ENCODE measurements around the gene TPT1. TPM values are rescaled to one million over a fixed set of nuclear protein-coding genes. Genes with fewer than 3 reads are reported as not detected.

The TPT1 gene
- total and polyA plus RNA-seq, 2 of the 13 experiments (the other 11 are each of a cell fraction or from before 2014, with no cell fraction given), result 2,953 to 3,594 TPM

DNA sequence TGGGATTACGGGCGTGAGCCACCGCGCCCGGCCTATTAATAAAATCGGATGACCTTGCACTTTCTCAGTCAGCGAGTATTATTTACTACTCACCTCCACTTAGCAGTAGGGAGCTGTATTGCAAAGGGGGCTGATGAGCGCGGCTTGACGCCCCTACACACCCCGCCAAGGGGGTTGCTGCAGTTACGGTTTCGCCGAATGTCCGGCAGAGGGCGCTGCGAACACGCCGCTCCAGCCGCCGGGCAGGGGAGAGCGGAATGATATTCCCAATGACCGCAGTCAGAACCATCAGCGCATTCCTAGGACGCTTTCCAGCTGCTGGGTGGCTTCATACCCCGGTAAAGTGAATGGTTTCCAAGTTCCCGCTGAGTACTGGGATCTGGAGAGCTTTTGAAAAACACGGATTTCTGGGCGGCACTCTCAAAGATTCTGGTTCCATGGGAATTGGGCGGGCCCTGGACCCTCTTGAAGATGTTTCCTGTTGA is 30.0 kb upstream of the TPT1 start:
- Histone ChIP-seq H4K20me1 (ENCODE audit: insufficient read depth, low read length) (no peaks in the 10 kb centered on the region), H3K9ac (ENCODE audit: insufficient read depth, low read depth, low read length) (no peak overlapping the region), H2AFZ (ENCODE audit: low read length) (no peak overlapping the region), H3K4me3 (replicated peaks in 1 of 3; ENCODE audit: insufficient read depth in 1 of 3, low read depth in 2 of 3, low read length in 3 of 3) (no peak overlapping the region), H3K4me2 (ENCODE audit: low read depth, low read length) (no peak overlapping the region), H3K27ac (ENCODE audit: extremely low read length, insufficient read depth, low read length) (no peak overlapping the region), H3K79me2 (ENCODE audit: insufficient read depth, low read length) (no peaks in the 10 kb centered on the region), H3K9me3 (ENCODE audit: low read length) (no peaks in the 10 kb centered on the region), H3K4me1 (ENCODE audit: insufficient read depth, low read length) (peaks cover 18% of the 10 kb centered on the region), H3K27me3 (ENCODE audit: control insufficient read depth in 1 of 2, insufficient read depth in 2 of 2, low read length in 2 of 2) (no peaks in the 10 kb centered on the region), H3K36me3 (replicated peaks in 1 of 2; ENCODE audit: control insufficient read depth in 1 of 2, insufficient read depth in 2 of 2, low read length in 2 of 2) (peaks cover 2 to 11% of the 10 kb centered on the region in 2 experiments; a peak in 4 of 5 replicates)
- ATAC-seq (peak; percentile 19; the same call in 2 of the 3 replicates), FAIRE-seq (no peak), DNase-seq (ENCODE audit: low spot score) (no peak)
- BruUV-seq (replicated peaks), result no TSS peak
- POLR2A ChIA-PET, result no interaction called here
- 92% methylated on average over 28 of the region's 30 CpGs for WGBS (ENCODE audit: low lambda C conversion rate)
- intact Hi-C loops (cut with micrococcal nuclease; ENCODE audit: unreplicated experiment), result no loop called here
- in situ Hi-C loops (cut with HindIII; ENCODE audit: extremely low pct_ligation_motif_present, low pct_unique_long_range_greater_than_20kb), result no loop called here
- CTCF ChIA-PET (ENCODE audit: low intra/inter-chr PET ratio, low total read pairs), result no interaction called here
- TF ChIP-seq CREB1 (IDR thresholded peaks at IDR 0.05), result no peak
- no peak for TF ChIP-seq CREB1 (CRISPR knock-in tag; IDR thresholded peaks at IDR 0.05)
- TF ChIP-seq ZNF629 (CRISPR knock-in tag; conservative IDR thresholded peaks at IDR 0.05), result no peak
- TF ChIP-seq ZNF746 (CRISPR knock-in tag; IDR thresholded peaks at IDR 0.05), result no peak
- no peak for TF ChIP-seq EHMT2 (IDR thresholded peaks at IDR 0.05; ENCODE audit: borderline replicate concordance, low read depth, low read length)
- TF ChIP-seq, protein P1, sequence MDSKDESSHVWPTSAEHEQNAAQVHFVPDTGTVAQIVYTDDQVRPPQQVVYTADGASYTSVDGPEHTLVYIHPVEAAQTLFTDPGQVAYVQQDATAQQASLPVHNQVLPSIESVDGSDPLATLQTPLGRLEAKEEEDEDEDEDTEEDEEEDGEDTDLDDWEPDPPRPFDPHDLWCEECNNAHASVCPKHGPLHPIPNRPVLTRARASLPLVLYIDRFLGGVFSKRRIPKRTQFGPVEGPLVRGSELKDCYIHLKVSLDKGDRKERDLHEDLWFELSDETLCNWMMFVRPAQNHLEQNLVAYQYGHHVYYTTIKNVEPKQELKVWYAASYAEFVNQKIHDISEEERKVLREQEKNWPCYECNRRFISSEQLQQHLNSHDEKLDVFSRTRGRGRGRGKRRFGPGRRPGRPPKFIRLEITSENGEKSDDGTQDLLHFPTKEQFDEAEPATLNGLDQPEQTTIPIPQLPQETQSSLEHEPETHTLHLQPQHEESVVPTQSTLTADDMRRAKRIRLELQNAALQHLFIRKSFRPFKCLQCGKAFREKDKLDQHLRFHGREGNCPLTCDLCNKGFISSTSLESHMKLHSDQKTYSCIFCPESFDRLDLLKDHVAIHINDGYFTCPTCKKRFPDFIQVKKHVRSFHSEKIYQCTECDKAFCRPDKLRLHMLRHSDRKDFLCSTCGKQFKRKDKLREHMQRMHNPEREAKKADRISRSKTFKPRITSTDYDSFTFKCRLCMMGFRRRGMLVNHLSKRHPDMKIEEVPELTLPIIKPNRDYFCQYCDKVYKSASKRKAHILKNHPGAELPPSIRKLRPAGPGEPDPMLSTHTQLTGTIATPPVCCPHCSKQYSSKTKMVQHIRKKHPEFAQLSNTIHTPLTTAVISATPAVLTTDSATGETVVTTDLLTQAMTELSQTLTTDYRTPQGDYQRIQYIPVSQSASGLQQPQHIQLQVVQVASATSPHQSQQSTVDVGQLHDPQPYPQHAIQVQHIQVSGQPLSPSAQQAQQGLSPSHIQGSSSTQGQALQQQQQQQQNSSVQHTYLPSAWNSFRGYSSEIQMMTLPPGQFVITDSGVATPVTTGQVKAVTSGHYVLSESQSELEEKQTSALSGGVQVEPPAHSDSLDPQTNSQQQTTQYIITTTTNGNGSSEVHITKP (CRISPR knock-in tag; IDR thresholded peaks at IDR 0.05; ENCODE audit: low read depth), result no peak
- TF ChIP-seq MAFF (IDR thresholded peaks at IDR 0.05; ENCODE audit: low read depth, low read length), result peak; percentile 51
- no peak for TF ChIP-seq ZNF816 (CRISPR knock-in tag; IDR thresholded peaks at IDR 0.05; ENCODE audit: borderline replicate concordance)
- TF ChIP-seq ZNF20 (CRISPR knock-in tag; IDR thresholded peaks at IDR 0.05), result no peak
- TF ChIP-seq, protein P2, sequence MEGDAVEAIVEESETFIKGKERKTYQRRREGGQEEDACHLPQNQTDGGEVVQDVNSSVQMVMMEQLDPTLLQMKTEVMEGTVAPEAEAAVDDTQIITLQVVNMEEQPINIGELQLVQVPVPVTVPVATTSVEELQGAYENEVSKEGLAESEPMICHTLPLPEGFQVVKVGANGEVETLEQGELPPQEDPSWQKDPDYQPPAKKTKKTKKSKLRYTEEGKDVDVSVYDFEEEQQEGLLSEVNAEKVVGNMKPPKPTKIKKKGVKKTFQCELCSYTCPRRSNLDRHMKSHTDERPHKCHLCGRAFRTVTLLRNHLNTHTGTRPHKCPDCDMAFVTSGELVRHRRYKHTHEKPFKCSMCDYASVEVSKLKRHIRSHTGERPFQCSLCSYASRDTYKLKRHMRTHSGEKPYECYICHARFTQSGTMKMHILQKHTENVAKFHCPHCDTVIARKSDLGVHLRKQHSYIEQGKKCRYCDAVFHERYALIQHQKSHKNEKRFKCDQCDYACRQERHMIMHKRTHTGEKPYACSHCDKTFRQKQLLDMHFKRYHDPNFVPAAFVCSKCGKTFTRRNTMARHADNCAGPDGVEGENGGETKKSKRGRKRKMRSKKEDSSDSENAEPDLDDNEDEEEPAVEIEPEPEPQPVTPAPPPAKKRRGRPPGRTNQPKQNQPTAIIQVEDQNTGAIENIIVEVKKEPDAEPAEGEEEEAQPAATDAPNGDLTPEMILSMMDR (CRISPR knock-in tag; IDR thresholded peaks at IDR 0.05), result peak; percentile 55
- TF ChIP-seq, protein P3, sequence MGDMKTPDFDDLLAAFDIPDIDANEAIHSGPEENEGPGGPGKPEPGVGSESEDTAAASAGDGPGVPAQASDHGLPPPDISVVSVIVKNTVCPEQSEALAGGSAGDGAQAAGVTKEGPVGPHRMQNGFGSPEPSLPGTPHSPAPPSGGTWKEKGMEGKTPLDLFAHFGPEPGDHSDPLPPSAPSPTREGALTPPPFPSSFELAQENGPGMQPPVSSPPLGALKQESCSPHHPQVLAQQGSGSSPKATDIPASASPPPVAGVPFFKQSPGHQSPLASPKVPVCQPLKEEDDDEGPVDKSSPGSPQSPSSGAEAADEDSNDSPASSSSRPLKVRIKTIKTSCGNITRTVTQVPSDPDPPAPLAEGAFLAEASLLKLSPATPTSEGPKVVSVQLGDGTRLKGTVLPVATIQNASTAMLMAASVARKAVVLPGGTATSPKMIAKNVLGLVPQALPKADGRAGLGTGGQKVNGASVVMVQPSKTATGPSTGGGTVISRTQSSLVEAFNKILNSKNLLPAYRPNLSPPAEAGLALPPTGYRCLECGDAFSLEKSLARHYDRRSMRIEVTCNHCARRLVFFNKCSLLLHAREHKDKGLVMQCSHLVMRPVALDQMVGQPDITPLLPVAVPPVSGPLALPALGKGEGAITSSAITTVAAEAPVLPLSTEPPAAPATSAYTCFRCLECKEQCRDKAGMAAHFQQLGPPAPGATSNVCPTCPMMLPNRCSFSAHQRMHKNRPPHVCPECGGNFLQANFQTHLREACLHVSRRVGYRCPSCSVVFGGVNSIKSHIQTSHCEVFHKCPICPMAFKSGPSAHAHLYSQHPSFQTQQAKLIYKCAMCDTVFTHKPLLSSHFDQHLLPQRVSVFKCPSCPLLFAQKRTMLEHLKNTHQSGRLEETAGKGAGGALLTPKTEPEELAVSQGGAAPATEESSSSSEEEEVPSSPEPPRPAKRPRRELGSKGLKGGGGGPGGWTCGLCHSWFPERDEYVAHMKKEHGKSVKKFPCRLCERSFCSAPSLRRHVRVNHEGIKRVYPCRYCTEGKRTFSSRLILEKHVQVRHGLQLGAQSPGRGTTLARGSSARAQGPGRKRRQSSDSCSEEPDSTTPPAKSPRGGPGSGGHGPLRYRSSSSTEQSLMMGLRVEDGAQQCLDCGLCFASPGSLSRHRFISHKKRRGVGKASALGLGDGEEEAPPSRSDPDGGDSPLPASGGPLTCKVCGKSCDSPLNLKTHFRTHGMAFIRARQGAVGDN (CRISPR knock-in tag; IDR thresholded peaks at IDR 0.05), result no peak; the same call in 1 of the 2 replicates
- no peak for TF ChIP-seq ZNF333 (CRISPR knock-in tag; IDR thresholded peaks at IDR 0.05; ENCODE audit: borderline replicate concordance)
- no peak for TF ChIP-seq ZNF337 (CRISPR knock-in tag; IDR thresholded peaks at IDR 0.05; ENCODE audit: borderline replicate concordance, low read depth)
- no peak for TF ChIP-seq TOE1 (CRISPR knock-in tag; IDR thresholded peaks at IDR 0.05)
- TF ChIP-seq HDAC2 (CRISPR knock-in tag; IDR thresholded peaks at IDR 0.05), result no peak
- TF ChIP-seq KLF6 (CRISPR knock-in tag; IDR thresholded peaks at IDR 0.05), result no peak
- no peak for TF ChIP-seq REL (CRISPR knock-in tag; conservative IDR thresholded peaks at IDR 0.05)

All from HepG2 (cell line).